D721Med (cell line): ENCODE results near the gene WDR5.

Experiments
- DNase-seq: peaks from one replicate; pipeline ENCODE4 v3.0.0; 2011; ENCODE audit warnings: low spot score; ENCODE audit not compliant: insufficient read length
- FAIRE-seq: peaks from 2 replicates; lab custom pipeline; 2011; peaks lifted over from hg19 to GRCh38; lab: Jason Lieb, UNC
- CTCF ChIP-seq: IDR thresholded peaks from 2 replicates; pipeline ENCODE4 v1.5.1; 2012; ENCODE audit warnings: mild to moderate bottlenecking, control low read depth; ENCODE audit not compliant: insufficient read depth; ENCODE audit errors: missing control alignments

The WDR5 gene

GRCh38 chr9:134127065-134127580, 8.8 kb upstream of the WDR5 start:
- DNase-seq (no peak), FAIRE-seq (no peak)
- no peak for TF ChIP-seq CTCF

- DNase-seq (no peak), FAIRE-seq (no peak)
- no peak for TF ChIP-seq CTCF
Measured at GRCh38 chr9:134127616-134128015, 8.3 kb upstream of the WDR5 start.

GRCh38 chr9:134128727-134129679, 6.9 kb upstream of the WDR5 start:
- no peak for FAIRE-seq
- TF ChIP-seq CTCF: no peak
- no peak for DNase-seq

- no peak for FAIRE-seq
- no peak for TF ChIP-seq CTCF
Measured at GRCh38 chr9:134130503-134131375, 5.1 kb upstream of the WDR5 start.

GRCh38 chr9:134131471-134132207, 4.2 kb upstream of the WDR5 start:
- no peak for DNase-seq
- no peak for FAIRE-seq
- TF ChIP-seq CTCF: no peak

More at GRCh38 chr9:134130503-134131375, 5.1 kb upstream of the WDR5 start:
- no peak for DNase-seq

GRCh38 chr9:134132208-134132870, 3.5 kb upstream of the WDR5 start:
- FAIRE-seq: no peak
- TF ChIP-seq CTCF: no peak

More at GRCh38 chr9:134132208-134132870, 3.5 kb upstream of the WDR5 start:
- no peak for DNase-seq
